Type B pancreatic cell (in vitro differentiated cells): Measurements from ENCODE around the gene SEMA5A. TPM values are rescaled to one million over a fixed set of nuclear protein-coding genes. Genes with fewer than 3 reads are reported as not detected.
A peak's percentile ranks its signal among the peaks of the same experiment; 100 is the strongest.

Experiments used
- DNase-seq: peaks from one replicate; pipeline ENCODE4 v3.0.0; 2021; ENCODE audit warnings: mixed read lengths; ENCODE audit not compliant: unreplicated experiment; ENCODE audit errors: extremely low spot score
- H3K27ac Mint-ChIP-seq: 2 replicates; pipeline ENCODE4 v1.8.0; 2021; ENCODE audit warnings: mild to moderate bottlenecking, mixed read lengths
- H3K27me3 Mint-ChIP-seq: 2 replicates; pipeline ENCODE4 v1.8.0; 2021; ENCODE audit warnings: mixed read lengths
- H3K36me3 Mint-ChIP-seq: 2 replicates; pipeline ENCODE4 v1.8.0; 2021; ENCODE audit warnings: mixed read lengths
- H3K4me1 Mint-ChIP-seq: one replicate; pipeline ENCODE4 v1.8.0; 2021; ENCODE audit warnings: mixed read lengths; ENCODE audit not compliant: unreplicated experiment
- H3K4me3 Mint-ChIP-seq: 2 replicates; pipeline ENCODE4 v1.8.0; 2021; ENCODE audit warnings: mild to moderate bottlenecking, mixed read lengths
- H3K9me3 Mint-ChIP-seq: 2 replicates; pipeline ENCODE4 v1.8.0; 2021; ENCODE audit warnings: mixed read lengths
- total RNA-seq: library from RNA; stranded (reverse); gene quantifications from 2 replicates; pipeline ENCODE4 v1.2.1, GENCODE V29; 2021; ENCODE audit warnings: low replicate concordance
- TF ChIP-seq, protein P1 (sequence below): fragments of 200-600 bp; sonication (generic); conservative IDR thresholded peaks from 2 replicates; pipeline ENCODE4 v1.5.0; 2021; ENCODE audit warnings: antibody characterized with exemption, mild to moderate bottlenecking

The SEMA5A gene
- total RNA-seq, 1 donor from 2014 or later = 92.9 TPM

GRCh38 chr5:9284272-9284671 is 261.6 kb downstream of the SEMA5A start:
- Mint-ChIP-seq H3K27me3 (no peaks in the 10 kb centered on the region), H3K4me1 (peaks cover 22% of the 10 kb centered on the region), H3K4me3 (no peak overlapping the region), H3K36me3 (peaks cover 9% of the 10 kb centered on the region), H3K27ac (no peak overlapping the region), H3K9me3 (no peaks in the 10 kb centered on the region)
- DNase-seq = no peak
- TF ChIP-seq, protein P1, sequence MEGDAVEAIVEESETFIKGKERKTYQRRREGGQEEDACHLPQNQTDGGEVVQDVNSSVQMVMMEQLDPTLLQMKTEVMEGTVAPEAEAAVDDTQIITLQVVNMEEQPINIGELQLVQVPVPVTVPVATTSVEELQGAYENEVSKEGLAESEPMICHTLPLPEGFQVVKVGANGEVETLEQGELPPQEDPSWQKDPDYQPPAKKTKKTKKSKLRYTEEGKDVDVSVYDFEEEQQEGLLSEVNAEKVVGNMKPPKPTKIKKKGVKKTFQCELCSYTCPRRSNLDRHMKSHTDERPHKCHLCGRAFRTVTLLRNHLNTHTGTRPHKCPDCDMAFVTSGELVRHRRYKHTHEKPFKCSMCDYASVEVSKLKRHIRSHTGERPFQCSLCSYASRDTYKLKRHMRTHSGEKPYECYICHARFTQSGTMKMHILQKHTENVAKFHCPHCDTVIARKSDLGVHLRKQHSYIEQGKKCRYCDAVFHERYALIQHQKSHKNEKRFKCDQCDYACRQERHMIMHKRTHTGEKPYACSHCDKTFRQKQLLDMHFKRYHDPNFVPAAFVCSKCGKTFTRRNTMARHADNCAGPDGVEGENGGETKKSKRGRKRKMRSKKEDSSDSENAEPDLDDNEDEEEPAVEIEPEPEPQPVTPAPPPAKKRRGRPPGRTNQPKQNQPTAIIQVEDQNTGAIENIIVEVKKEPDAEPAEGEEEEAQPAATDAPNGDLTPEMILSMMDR = no peak

GRCh38 chr5:9283473-9283872 is 262.4 kb downstream of the SEMA5A start:
- Mint-ChIP-seq H3K9me3 (no peaks in the 10 kb centered on the region), H3K27me3 (no peaks in the 10 kb centered on the region), H3K36me3 (peaks cover 12% of the 10 kb centered on the region), H3K4me1 (peaks cover 22% of the 10 kb centered on the region), H3K4me3 (no peak overlapping the region), H3K27ac (no peak overlapping the region)
- TF ChIP-seq, protein P1 = peak; percentile 31
- no peak for DNase-seq

DNA sequence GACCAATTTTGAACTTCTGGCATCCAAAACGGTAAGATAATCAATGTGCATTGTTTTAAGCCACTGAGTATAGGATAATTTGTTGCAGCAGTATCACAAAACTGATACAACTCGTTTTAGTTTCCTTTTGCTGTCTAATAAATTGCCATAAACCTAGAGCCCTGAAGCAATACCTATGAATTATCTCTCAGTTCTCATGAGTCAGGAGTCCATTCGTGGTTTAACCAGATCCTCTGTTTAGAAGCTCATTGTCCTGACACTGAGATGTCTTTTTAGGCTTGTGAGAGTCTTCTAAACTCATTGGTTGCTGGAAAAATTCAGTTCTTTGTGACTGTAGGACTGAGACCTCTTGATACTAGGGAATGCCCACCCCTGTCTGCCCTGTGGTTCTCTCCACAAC is 262.9 kb downstream of the SEMA5A start:
- Mint-ChIP-seq H3K4me1 (peaks cover 22% of the 10 kb centered on the region), H3K4me3 (no peak overlapping the region), H3K9me3 (peaks cover 3% of the 10 kb centered on the region), H3K36me3 (peaks cover 16% of the 10 kb centered on the region), H3K27ac (no peak overlapping the region), H3K27me3 (no peaks in the 10 kb centered on the region)
- no peak for DNase-seq
- TF ChIP-seq, protein P1 = no peak

GRCh38 chr5:9282211-9282610 is 263.7 kb downstream of the SEMA5A start:
- Mint-ChIP-seq H3K9me3 (peaks cover 4% of the 10 kb centered on the region), H3K4me3 (no peak overlapping the region), H3K36me3 (peaks cover 18% of the 10 kb centered on the region), H3K27me3 (no peaks in the 10 kb centered on the region), H3K4me1 (peaks cover 22% of the 10 kb centered on the region), H3K27ac (no peak overlapping the region)
- no peak for DNase-seq
- TF ChIP-seq, protein P1 = no peak

DNA sequence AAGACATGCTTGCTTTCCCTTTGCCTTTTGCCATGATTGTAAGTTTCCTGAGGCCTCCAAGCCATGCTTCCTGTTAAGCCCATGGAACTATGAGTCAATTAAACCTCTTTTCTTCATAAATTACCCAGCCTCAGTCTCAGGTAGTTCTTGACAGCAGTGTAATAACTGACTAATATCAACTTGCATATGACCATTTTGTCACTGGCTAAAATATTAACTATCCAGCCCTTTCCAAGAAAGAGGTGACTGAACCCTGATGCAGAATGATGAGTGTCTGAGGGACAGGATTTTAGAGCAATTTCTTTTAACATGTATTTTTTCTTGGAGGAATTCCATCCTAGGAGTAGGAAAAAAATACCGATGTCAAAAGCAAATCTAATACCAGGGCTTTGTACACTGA is 266.1 kb downstream of the SEMA5A start:
- TF ChIP-seq, protein P1 = no peak
- peaks cover 14% of the 10 kb centered on the region for H3K4me1 Mint-ChIP-seq
- H3K27ac Mint-ChIP-seq = no peak overlapping the region
- no peak overlapping the region for H3K4me3 Mint-ChIP-seq
- DNase-seq = no peak
- H3K9me3 Mint-ChIP-seq = peaks cover 6% of the 10 kb centered on the region
- no peaks in the 10 kb centered on the region for H3K27me3 Mint-ChIP-seq
- H3K36me3 Mint-ChIP-seq = peaks cover 41% of the 10 kb centered on the region

- Mint-ChIP-seq H3K36me3 (peaks cover 47% of the 10 kb centered on the region), H3K4me3 (no peak overlapping the region), H3K27ac (no peak overlapping the region), H3K4me1 (peaks cover 7% of the 10 kb centered on the region), H3K27me3 (no peaks in the 10 kb centered on the region), H3K9me3 (peaks cover 10% of the 10 kb centered on the region)
- no peak for DNase-seq
- TF ChIP-seq, protein P1 = no peak
These were observed 266.8 kb downstream of the SEMA5A start for GRCh38 chr5:9278921-9279603.
